ENCODE measurements around the gene CBFB.

GRCh38 chr16:66986559-66986958 lies 42.4 kb upstream of the CBFB start:
- TF ChIP-seq CTCF (IDR thresholded peaks at IDR 0.05 in 4 of 5, conservative IDR thresholded peaks at IDR 0.05 in 1 of 5) (no peak), POLR2A (IDR thresholded peaks at IDR 0.05) (no peak)
